CD4-positive, alpha-beta T cell treated with Interleukin-4 for 4 hours (primary cell): ENCODE data around the gene MZF1.

Source experiments
- DNase-seq: peaks from one replicate; pipeline ENCODE4 v3.0.0-alpha.2; 2020

Gene MZF1

DNA sequence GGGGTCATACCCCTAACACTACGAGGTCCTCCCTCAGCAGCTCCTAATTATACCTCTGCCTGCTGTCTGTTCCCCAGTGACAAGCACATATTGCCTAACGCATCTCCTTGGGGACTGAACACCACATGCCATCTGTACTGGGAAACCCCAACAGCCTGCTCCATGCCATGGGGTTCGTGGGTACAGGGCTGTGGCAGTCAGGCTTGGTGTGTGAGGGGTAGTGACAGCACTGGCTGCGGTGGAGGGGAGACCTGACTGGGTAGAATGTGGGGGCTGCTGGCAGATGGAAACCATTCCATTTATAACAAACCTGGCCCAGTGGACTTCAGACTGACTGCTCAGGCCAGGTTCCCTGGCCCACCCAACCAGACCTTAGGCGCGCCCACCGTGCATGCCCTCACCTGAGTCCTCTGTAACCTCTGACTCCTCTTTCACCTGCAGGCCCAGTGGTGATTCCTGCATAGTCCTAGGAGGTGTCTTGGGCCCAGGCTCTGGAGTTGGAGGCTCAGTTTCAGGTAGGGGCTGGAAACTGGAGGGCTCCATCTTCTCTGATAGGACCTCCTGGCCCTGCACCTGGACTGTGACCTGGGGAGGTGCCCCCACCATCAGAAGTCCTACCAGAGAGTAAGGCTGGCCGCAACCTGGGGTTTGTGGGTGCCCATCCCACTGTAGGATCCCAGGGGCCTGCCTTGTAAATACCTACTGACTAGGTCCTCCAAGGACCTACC, 3.0 kb downstream of the MZF1 start:
- no peak for DNase-seq

DNA sequence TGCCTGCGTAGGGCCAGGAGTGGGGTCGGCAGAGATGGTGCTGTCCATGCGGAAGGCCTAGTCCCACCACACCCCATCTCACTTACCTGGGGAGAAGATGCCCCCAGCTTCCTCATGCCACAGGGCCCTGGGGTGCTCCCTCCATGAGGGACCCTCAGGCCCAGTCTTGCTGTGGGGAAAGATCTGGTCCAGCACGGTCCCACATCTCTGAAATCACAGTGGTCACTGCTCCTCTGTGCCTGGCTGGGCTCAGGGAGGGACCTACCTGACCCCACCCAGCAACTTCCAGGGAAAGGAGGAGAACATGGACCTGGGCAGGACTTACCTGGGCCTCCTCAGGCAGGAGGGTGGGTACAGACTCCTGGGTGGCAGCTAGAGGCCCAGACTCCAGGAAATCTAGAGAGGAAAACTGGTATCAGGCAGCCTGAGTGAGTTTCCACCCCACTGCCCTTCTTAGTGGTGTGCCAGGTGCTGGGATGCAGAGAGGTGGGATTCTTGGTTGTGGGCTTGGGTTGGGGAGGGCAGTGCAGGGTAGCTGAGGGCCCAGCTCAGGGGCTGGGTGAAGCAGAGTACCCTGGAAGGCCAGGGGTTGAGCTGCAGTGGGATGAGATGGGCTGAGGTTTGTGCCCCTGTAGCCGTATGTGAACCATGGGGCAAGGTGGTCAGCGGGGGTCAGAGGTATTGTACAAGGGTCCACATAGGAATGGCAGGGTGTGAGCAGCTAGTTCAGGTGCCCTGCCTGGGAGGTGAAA, 3.8 kb downstream of the MZF1 start:
- DNase-seq, result no peak

DNA sequence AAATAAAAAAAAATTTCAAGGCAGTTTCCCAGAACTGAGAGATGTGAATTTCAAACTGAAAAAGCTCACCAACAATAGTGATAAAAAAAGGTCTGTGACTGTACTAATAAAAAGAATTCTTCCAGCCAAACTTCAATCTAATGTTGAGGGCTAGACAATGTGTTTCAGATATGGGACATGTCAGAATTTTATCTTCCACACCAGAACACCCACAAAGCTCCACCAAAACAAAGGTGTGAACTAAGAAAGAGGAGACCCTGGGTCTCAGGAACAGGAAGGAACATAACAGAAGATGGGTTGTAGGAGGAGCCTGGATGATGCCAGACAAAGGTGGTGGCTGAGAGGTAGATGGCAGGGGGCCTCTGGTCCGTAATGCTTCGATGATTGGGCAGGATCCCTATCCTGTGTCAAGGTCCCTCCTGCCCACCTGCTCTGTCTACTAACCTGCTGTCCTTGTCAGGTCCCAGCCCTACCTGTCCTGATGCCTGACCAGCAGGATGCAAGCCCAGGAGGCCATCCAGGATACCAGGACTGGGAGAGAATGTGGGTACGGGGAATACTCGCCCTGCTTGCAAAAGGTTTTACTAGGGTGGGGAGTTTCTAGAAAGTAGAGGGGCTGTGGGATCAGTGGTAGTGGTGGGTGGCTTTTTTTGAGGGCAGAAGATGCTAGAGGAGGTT, 4.5 kb downstream of the MZF1 start:
- DNase-seq, result no peak

DNA sequence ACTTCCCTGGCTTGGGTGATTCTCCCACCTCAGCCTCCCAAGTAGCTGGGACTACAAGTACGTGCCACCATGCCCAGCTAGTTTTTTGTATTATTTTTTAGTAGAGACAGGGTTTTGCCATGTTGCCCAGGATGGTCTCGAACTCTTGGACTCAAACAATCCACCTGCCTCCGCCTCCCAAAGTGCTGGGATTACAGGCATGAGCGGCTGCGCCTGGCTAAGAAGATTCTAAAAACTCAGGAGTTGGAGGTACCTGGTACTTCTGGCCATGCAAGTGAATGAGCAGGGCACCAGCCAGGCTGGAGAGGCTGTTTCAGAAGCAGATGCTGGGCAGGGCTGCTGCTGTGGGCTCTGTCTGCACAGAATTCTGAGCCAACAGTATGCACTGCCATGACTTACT, 6.1 kb downstream of the MZF1 start:
- no peak for DNase-seq

DNA sequence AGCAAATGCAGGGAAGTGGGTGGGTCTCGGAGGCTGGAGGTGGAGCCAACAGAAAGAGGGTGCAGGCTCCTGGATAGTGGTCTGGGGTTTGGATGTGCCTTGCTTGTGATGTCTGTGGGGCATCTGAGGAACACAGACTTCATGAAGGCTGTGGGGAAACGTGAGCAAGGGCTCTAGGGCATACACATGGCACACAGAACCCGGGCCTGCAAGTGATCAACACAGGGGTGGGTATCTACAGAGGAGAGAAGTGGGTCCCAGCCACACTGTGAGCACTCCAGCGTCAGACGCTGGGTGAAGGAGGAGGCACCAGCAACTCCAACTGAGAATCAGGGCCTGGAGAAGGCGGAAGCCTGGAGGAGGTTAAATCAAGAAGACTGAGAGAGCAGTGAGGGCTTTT, 9.3 kb downstream of the MZF1 start:
- no peak for DNase-seq

DNA sequence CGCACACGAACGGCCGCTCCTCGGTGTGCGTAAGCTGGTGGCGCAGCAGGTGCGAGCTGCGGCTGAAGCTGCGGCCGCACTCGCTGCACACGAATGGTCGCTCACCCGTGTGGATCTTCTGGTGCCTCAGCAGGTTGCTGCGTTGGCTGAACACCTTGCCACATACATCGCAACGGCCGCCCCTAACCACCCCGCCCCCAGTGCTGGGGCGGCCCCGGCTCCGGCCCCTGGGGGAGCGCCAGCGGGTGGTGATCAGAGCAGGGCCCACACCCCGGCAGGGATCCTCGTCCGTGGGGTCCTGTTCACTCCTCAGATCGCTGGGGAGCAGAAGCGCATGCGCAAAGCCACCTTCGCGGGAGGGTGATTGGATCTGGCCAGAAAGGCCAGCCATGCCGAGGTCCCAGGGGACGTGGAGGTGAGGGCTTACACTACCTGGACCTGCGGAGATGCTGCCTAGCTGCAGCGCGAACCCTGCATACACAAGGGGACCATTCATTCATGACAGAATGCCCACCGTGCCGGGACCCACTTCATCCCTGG, 10.0 kb downstream of the MZF1 start:
- peak; percentile 26 for DNase-seq

DNA sequence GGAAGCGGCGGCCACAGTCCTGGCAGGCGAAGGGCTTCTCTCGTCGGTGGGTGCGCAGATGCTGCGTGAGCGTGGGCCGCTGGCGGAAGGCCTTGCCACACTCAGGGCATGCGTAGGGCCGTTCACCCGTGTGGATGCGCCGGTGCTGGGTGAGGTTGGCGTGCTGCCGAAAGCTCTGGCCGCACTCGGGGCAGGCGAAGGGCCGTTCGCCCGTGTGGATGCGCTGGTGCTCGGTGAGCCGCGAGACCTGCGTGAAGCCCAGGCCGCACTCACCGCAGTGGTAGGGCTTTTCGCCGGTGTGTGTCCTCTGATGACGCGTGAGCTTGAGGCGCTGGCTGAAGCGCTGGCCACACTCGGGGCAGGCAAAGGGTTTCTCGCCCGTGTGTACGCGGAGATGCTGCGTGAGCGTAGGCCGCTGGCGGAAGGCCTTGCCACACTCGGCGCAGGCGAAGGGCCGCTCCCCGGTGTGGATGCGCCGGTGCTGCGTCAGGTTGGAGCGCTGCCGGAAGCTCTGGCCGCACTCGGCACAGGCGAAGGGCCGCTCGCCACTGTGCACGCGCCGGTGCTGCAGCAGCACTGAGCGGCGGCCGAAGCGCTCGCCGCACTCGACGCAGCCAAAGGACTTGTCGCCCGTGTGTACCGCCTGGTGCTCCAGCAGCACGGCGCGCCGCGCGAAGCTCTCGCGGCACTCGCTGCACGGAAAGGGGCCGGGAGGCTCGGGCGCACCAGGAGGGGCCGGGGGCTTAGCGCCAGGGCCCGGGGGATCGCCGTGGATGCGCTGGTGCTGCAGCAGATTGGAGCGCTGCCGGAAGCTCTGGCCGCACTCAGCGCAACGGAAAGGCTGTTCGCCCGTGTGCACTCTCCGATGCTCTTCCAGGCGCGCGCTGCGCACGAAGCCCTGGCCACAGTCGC, 10.8 kb downstream of the MZF1 start:
- DNase-seq, result peak; percentile 20

DNA sequence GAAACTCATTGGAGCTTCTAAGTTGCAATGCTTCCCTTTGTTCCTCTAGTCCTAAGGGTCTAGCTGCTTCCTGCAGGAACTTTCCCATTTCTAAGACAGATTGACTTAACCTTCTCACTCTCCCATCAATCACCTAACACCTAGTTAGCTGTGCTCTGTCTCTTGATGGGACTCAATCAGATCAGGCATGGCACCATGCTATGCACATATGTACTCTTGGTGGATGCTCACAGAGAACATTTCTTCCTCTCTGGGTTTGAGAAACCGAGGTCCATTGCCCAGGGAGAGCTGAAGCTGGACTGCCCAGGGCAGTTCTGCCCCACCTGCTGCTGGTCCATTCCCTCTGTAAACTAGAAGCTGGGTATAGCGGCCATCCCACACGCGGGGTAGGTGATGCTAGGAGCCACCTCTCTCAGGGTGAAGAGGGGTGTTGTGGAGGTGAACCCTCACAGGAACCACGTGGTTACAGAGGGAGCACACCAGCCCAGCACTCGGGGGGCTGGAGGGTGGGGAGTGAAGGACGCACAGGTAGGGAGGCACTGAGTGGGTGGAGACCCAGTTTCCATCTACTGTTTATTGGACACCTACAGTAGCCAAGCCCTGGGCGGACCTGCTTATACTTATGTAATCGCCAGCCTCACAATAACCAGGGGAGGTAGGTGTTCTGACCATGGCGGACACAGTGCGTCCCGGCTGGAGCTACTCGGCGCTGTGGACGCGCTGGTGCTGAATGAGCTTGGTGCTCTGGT, 11.6 kb downstream of the MZF1 start:
- no peak for DNase-seq

DNA sequence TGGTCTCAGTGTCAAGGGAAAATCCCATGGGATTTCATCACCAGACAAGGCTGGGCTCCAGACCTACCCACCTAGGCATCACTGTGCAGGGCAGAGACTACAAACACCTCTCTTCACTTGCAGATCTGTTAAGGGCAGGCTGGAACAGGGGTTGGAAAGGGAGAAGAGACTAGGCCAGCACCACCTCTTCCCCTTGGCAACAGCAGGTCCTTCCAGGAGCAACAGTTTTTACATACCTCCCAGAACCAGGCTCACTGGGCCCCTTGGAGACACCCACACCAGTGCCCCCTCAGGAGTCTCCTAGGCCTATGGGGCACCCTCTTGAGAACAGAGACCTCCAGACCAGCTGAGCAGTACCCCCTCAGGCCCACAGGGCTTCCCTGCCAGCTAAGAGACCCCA, 12.2 kb downstream of the MZF1 start:
- DNase-seq, result no peak

DNA sequence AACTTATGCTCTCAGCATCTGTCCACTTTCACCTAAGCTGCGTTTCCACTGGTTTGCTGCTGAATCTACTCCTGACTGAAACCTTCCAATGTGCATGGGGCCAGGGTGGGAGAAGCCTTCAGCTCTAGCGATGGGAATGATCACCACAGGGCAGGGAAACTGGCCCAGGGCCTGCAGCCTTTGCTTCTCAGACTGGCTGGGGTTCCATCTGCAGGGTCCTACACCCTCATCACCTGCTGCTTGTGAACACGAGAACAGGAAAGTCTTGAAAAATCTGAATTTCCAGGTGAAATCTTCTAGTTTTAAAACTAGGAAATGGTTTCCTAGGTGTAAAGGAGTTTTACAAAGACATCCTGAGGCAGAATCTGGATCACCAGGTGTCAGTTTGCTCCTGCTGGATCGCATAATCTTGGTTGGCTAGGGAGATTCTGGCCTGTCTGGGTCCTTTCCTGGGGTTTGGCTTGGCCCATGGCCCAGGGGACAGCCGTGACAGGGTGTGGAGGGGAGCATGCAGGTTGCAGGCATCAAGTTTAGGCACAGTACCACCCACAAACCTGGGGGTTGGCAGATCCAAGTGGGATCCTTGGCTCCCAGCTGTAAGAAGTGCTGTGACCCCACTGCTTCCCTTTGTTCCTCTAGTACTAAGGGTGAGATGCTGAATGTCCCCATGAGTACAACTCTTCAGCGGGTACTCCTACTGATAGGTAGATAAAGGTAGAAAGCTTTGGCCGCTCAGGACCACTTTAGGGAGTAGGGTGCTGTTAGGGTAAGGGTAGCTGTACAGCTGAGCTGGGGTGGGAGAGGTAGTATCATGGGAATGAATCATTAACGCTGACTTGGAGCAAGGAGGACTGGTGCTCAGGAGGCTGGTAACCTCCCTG, 12.9 kb downstream of the MZF1 start:
- no peak for DNase-seq

DNA sequence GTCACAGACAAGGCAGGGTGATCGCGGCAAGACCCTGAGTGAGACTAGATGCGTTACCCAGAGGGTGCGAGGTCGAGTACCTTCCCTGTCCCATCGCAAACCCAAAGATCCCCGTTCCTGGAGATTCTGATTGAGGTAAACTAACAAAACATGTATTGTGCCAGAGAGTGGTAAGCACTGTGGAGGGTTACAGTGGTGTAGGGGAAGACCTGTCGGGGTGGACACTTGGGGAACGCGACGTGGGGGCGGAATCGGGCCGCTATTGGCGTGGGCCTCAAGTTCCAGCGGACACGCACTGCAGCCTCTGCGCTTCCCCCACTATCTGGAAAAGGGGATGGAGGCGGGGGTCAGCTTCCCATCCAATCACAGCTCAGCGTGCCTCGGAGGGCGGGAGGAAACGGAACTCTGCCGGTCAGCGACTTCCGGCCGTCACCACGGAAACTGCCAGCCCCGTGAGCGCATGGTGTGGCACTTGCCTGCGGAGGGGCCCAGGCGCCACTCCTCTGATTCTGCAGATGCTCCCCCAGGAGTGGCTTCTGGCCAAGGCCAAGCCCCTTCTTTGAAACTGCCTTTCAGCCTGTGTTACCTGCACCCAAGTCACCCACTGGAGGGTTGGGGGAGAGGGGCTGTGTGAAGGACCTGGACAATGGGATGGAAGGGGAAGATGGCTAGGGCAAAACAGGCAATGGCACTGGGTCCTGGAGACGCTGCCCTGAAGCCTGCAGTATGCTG, 13.7 kb downstream of the MZF1 start:
- peak; percentile 51 for DNase-seq

DNA sequence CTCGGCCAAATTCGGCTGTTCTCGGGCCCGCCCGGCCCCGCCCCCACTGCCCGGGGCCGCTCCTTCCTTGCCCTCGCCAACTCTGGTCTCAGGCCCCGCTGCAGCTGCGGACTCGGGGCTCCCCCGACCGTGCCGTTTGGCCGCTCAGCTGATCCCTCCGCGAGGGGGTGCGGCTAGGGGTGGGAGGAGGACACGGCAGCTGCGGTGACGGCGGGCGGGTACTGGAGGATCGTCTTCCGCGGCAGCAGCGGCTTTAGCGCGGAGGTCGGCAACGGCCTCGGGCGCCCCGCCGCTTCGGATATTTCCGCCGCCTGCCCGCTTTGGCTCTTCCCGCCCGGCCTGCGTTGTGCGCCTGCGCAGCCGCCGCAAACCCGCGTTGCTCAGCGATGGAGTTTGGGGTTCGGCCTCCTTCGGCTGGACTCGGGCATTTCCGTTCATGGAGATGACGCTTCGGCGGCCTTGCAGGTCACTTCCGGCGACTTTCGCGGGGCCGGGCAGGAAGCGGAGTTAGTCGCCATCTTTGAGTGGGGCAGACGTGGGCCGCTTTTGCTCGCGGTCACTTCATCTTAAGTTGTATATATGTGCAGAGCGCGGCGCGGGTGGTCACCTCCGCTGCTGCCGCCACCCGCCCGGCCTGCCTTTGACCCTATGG, 14.4 kb downstream of the MZF1 start:
- peak; percentile 99 for DNase-seq

DNA sequence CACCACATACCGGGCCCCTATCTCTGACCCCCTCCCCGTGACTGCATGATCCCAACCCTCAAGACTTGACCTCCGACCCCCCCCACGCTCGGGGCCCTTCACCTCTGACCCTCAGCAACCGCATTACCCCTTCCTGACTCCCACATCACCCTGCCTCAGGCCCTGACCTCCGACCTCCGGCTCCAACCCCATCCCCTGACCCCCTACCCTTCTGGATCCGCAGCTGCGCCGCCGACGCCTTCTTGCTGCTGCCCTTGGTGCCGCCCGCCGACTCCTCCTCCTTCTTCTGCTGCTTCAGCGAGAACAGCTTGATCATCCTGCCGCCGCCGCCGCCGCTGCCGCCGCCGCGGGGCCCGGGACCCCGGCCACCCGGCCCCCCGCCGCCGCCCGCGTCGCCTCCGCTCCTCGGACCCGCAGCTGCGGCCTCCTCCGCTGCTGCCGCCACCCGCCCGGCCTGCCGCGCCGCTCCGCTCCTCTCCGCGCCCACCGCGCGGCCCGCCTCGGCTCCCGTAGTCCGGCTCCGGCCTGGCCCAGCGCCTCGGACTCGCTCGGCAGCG, 15.0 kb downstream of the MZF1 start, which contains the start of gene UBE2M:
Gene UBE2M (minus strand): TSS at position 546 of the 557 bp plus-strand sequence. CDS start 230 bp downstream, at position 316.
- DNase-seq, result peak; percentile 42

DNA sequence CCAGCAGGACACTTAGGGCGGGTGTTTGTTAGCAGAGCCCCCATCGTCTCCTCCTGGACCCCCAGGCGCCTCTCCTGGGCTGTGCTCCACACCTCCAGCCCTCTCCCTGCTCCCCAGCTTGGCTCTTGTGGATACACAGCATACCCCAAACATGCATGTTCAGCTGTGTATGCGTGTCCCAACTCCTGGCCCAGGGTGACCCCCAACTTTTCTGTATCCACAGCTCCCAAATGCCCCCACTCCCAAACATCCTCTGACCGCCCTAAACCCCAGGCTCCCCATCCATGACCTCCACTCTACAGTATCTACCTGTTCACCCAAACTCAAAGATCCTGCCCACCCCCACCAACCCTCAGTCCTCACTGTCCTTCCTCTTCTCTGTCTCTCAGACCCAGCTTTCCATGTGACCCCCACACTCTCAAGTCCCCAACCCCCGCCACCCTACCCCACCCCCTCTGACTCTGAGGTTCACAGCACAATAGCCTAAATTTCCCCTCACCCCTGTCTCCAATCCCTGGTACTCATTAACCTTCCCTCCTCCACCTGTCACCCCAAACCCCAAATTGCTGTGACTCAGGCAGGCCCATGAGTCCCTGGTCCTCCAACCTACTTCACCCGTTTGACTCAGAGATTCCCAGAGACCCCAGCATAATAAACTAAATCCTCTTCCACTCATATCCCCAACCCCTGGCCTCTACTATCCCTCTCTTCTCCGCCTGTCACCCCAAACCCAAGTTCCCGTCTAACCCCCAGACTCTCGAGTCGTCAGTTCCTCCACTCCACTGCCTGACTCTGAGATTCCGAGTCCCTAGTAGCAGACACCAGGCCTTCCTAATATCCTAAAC, 15.7 kb downstream of the MZF1 start:
- no peak for DNase-seq

DNA sequence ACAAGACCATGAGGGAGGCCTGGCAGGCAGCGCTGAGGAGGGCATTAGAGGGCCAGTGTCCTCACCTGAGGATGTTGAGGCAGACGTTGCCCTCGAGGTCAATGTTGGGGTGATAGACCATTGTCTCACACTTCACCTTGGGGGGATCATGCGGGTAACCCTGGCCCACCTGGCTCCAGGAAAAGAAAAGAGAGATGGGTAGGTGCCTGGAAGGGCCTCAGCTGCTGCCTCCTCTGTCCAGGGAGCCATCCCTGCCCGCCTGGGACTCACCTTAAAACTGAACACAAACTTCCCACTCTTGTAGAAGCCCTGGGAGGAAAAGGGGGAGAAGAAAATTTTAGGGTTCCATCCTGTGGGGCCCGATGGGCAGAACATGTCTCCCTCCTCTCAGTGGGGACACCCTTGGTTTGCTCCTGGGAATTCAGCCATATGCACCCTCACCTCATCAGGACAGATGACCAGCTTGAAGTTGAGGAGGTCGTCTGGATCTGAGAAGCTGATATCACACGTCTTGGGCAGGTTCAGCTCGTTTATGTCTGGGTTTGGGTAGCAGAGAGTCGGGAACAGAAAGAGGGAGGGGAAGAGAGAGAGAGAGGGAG, 16.4 kb downstream of the MZF1 start:
- no peak for DNase-seq

DNA sequence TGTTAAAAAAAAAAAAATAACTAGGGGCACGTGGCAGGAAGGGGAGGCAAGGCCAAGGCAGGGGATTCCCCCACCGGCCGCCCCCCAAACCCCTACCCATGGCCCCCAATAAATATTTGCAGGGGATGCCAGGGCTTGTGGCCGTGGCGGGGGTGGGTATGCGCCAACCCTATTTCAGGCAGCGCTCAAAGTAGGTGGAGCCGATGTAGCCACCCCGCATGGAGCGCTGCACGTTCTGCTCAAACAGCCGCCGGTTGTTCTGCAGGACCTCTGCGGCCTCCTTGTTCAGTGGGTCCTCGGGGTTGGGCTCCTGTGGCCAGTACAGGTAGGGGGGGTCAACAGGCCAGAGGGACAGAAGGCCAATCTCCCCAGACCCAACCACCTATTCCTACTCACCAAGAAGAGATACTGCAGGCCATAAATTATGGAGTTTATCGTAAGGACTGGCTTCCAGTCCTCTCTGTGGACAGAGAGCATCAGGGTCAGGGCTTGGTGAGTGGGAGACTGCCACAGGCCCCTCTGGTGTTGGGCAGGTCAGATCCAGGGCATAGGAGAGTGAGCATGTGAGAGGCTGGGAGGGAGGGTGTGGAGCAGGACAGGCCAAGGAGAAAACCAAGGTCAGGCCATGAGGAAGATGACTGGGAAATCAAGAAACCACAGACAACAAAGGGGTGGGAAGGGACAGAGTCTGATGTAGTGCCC, 17.1 kb downstream of the MZF1 start:
- no peak for DNase-seq

DNA sequence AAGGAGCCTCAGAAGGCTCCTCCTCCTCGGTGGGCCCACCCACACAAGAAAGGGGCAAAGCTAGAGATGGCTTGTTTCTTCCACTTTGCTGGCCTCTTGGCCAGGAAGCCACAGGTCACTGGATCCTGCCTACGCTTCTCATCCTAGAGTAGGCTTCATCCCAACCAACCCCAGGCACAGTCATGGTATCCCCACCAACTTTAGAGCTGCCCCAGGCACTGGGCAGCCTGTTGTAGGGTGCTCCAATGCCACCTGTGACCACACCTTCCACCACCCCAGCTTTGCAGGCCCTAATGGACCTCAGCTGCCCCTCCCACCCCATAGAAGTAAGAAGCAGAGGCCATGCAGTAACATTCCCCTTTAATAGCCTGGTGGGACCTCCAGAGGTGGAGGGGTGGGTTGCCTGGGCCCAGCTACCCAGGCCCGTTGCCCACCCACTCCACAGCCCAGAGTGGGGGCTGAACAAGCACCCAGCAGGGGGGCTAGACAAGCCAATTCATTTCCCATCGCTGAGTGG, 17.7 kb downstream of the MZF1 start:
- DNase-seq, result no peak
